Lung microvascular endothelial cell (primary cell): ENCODE measurements around the gene B4GALT6. TPM values are rescaled to one million over a fixed set of nuclear protein-coding genes. Genes with fewer than 3 reads are reported as not detected.
A peak's percentile ranks its signal among the peaks of the same experiment; 100 is the strongest.

ENCODE experiments used
- DNase-seq, 2 donors: peaks; one replicate each; pipeline versions ENCODE4 v3.0.0 to v3.0.0-alpha.2; 2010; ENCODE audit warnings: low read depth in 2 of 2
- total RNA-seq: library from RNA; depleted of rRNA; stranded (reverse); fragments of >200 nt; gene quantifications from 2 replicates; pipeline ENCODE4 v1.2.1, GENCODE V29; 2014

The B4GALT6 gene
- total RNA-seq, 1 donor from 2014 or later, result 4.4 TPM

DNA sequence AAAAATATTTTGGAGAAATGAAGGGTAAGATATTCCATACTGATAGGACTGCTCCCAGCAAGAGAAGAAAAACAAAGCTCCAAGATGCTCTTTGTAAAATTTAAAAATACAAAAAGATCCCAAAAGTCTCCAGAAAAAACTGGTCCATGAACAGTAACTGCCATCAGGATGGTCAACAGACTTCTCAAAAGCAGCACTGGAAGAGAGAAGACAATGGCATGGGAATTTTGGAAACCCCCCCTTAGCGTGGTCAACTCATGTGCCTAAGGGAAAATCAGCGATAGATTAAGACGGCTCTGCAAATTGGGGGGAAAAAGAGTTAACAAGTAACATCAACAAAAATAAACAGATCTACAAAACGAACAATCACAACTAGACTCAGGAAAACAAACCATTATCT, 23.6 kb downstream of the B4GALT6 start:
- no peak for DNase-seq

DNA sequence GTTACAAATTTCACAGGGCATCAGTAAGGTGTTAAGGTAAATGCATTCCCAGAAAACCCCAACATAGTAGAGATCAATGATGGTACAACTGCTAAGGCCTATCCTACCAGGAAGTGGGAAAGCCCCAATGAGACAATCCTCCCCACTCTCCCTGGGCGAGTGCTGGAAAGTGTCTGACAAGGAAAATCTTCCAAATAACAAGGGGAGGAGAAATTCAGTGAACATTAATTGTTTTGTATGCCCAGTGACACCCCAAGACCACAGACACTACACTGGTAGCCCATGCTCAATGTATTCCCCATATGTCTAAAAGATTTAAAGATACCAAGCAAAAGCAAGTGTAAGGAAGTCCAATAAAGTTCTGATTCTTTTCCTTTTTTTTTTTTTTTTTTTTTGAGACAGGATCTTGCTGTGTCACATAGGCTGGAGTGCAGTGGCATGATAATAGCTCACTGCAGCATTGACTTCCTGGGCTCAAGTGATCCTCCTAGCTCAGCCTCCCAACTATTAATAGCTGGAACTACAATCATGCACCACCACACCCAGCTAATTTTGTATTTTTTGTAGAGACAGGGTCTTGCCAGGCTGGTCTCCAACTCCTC, 24.7 kb downstream of the B4GALT6 start:
- DNase-seq, result no peak

DNA sequence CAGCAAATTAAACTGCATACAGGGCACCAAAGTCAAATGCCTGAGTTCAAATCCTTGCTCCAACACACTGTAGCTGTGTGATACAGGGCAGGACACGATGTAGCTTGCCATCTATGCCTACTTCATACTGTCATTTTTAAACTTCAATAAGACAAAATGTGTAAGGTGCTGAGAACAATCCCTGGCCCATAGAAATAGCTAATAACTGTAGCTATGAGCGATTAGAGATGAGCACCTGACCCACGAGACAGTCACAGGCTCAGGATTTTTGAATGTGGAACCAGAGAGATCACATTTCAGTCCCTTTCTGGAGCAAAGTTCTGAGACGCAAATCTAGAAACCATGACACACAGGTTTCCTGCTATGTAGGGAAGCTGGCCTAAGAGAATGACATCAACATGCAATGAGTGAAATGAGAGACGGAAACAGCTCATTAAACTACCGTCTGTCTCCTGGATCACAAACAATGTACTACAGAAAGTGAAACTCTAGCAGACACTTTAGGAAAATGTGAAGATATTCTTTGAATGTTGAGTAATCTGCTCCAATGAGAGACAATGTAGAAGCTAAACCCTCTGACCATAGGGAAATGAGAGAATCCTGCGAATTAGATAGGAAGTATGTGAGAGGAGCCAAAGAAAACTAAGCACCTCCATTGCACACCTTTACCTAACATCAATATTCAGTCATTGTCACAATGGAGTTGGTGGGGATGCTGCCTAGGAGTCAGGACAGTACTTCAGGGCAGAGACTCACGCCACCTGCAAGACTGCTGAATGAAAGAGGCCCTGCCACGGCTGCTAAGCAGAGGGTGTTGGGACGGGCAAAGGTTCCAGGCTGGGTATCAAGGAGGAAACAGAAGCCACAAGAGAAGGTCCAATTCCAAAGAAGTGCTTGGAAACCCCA, 25.5 kb downstream of the B4GALT6 start:
- peak; percentile 68 to 96 for DNase-seq

DNA sequence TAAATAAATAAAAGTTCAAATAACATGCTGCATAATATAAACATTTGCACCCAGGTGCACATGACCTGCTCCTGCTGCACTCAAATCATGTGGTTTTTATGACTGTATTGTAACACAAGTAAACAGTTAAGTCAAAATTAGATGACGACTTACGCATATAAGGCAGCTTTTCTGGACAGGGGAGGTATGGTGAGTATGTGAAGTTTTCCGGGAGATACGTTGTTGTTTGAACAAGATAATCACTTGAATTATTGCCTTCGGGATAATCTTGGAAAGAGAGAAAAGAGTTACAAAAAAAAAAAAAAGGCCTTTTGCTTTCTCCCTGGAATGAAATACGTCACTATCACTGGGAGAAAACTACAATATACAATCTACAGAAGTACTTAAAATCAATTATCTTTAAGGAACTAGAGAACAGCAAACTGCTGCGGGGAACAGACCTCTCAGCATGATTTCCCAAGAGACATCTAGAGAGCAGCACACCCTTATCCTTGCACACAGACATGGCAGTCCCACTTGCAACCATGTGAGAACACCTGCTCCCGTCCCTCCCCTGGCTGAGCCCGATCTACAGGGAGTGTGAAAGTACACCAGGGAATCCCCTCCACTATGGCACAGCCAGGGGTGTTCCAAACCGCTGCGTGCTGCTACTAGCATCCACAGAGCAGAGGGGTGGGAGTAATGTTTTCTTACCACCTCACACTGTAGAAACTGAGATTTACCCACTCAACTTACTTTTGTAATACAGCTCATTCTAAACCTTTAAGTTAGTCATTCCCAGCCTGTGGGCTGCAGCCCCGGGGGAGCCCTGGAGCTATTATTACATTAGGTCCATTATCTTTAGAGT, 26.3 kb downstream of the B4GALT6 start:
- no peak for DNase-seq

DNA sequence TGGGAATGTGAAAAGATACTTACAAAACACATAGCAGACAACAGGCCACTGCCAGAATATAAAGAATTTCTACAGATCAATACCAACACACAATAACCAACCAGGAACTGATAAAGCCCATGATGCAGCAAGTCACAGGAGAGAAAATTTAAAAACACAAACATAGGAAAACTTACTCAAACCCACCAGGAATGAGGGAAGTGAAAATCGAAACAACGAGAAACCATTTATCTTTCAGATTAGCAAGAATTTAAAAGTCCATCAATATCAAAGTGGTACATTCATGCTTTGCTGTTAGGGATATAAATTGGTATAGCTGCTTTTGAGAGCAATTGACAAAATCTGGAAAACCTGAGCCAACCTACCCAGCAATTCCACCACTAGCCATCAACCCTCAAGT, 27.6 kb downstream of the B4GALT6 start:
- no peak for DNase-seq

DNA sequence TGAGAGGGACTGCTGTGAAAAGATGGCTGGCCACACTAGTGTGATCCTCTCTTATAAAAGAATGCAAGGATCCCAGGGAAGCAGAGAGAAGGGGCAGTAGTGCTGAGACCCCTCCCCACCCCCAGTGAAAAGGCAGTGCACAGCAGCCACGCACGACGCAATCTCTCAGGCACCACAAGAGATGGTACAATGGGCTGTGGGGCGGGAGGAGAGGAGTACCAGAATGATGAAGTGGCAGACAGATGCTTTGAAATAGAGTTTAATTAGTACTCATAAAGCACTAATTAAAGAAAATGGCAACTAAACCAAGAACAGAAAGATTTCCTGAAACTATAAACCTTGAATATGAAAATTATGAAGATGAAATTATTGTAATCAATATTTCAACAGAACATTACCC, 29.0 kb downstream of the B4GALT6 start:
- DNase-seq, result no peak

DNA sequence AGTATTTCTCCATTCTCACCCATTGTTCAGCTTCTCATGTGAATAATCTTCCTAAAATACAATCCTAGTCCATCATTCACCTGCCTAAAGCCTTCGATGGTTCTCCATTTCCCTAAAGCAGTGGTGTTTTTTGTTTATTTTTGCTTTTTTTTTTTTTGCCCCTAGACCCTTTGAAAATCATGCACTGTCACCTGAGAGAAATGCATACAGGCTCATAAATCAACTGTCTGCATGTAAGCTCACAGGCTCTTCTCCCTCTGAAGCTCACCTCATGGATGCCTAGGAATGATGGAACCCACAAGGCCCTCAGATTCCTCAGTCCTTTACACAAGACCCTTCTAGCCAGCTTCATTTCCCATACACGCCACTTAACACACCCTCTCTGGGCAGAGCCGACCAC, 31.5 kb downstream of the B4GALT6 start:
- DNase-seq, result no peak

DNA sequence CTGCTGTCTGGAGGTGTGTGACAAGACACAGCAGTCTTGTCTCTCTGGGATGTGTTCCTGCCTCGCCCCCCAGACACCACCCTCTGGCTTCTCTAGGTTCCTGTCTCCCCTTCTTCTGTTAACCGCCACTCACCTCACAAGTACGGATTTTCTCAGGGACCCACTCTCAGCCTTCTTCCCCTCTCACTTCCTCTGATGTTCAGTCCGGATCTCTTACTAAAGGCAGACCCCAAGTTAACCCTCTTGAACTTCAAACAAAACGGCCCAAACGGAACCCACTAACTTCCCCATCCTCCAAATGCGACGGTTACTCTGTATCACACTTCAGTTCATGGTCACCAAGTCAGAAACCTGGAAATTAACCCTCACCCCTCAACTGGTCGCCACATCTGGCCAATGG, 32.0 kb downstream of the B4GALT6 start:
- DNase-seq, result no peak

DNA sequence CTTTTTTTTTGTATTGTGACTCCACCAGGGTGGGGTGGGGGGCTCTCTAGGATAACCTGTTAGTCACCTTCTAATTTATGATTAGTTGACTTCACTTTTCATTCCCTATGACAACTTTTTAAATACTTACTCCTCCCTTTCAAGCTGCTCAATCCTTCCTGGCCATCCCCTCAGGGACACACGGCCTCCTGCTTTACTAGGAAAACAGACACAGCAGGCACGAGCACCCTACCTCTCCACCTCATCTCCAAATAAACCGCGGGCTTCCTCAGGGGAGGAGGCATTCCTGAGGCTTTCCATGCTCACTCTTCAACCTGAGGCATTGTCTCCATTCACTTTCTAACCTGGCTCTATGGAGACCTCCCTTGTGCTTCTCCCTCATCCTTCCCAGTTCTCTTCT, 33.0 kb downstream of the B4GALT6 start:
- DNase-seq, result no peak

DNA sequence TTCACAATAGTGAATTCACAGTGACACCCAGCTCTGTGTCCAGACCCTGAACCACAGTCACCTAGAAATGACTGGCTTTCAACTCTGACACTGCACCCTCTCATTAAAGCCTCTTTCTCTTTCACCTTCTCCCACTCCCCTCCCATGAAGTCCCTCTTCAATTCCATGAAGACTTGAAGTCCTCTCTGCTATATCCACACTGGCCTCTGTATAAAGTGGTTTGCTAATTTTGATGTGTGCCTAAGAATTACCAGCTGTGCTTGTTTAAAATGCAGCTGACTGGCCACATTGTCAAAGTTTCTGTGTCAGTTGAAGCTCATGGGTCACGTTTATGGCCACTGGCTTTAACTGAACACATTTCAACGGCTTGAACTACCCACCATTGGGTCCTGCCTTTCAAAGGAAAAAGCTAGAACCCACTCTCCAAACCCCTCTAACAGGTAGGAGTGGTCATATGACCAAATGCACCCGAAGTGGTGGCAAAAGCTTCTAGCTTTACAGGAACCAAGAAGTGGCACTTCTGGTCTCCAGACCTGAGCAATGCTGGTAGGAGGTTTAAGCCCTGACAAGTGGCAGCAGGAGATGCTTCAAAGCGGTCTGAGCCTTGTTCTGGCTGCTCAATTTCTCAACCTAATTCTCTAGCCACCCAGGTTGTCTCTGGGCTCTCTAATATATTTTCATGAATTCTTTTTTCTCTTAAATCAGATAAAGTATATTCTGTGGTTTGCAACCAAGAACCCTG, 34.2 kb downstream of the B4GALT6 start:
- no peak for DNase-seq

DNA sequence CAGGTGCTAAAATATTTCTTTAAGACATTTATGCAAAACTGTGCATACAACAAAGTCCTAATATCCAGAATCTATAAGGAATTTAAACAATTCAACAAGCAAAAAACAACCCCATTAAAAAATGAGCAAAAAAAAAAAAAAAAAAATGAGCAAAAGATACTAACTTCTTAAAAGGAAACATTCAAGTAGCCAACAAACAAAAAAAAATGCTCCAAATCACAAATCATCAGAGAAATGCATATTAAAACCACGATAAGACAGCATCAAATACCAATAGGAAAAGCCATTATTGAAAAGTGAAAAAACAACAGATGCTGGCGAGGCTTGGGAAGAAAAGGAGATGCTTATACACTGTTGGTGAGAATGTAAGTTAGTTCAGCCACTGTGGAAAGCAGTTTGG, 34.9 kb downstream of the B4GALT6 start:
- DNase-seq, result no peak

DNA sequence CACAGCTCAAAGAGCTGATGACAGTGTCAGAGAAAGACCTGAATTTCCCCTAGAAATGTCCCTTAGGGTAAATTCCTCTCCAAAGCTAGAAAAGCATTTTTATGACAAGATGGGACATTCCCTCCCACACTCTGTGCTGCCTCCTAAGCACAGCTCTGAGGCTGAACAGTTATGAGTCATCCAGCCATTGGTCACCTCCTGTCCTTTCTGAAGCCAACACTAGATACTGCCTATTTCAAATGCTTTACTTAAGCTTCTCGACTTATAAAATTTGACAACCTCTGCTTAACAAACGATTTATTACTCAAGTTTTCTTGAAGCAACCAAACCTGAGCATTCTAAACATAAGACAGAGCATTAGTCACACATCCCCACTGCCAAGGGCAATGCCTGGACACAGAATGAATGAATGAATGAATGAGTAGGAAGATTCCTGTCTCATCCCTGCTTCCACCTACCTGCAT, 35.4 kb downstream of the B4GALT6 start:
- DNase-seq, result peak; percentile 37 to 71

DNA sequence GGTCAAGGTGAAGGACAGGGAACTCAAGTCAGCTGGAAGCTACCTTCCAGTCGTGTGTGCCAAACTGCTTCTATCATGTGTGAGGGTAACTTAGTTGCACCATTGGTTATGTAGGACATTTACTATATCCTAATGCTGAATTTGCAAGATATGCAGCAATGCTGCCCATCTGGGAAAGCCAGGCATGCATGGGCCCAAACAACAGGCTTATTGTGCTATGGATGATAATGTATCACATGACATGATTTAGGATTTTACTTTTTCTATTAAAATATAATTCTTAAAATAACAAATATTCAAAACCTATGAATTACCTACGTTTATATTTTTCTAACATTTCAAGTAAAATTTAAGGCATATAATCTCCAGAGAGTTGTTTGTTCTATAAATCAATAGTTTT, 35.9 kb downstream of the B4GALT6 start:
- no peak for DNase-seq

DNA sequence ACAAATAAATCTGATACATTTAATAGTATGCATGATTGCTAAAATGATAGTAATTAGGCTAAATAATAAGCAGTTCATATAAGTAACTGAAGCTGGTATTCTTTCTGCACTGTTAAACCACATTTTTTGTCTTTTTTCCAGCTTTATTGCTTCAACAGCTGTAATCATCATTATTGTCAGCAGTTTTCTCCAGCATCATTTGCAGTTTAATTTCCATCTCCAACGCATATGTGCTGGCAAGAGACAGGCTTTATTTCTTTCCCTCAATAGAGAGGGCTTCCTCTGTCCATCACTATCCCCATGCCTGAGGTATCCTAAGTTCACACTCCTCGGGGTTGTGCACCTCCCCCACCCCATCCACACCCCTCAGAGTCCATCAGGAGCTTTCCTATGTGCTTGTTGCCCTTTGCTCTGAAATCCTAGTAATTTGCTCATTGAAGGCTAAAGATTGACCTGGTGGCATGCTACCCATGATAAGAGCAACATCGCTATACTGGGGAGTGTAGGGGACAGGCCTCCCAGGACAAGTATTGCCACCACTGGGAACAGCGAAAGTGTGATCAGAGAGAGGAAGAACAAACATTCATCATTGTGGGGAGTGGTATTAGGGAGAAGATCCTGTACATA, 37.1 kb downstream of the B4GALT6 start:
- DNase-seq, result no peak

DNA sequence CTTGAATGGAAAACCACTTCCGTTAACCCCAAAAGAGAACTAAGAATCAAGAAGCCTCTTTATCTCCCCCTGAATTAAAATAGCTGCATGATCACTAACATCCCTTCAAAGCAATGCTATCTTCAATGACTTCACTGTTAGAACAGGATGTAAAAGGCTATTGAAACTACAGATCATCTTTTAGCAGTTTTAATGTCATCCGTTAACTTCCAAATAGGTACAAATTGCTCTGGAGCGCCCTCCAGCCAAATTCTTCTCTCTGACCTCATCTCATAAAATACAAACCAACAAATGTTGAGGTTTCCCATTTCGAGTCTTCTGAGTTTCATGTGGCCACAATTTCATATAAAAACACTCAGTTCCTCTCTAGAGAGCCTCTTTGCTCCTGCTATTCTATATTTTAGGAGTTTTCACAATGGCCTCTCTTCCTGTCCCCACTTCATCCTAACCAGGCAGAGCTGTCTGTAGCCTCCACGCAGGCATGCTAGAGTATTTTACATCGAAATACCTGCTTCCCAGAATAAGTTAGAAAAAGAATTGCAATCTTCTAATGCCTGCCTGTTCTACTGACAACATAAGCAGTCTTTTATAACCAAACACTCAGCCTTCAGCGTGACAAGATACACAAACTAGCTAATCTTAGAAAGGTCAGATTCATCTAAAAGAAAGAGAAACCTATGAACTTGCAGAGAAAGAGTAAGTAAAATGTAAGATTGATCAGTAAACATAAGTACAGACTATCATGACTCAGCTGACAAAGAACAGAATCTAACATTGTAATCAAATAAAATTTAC, 37.9 kb downstream of the B4GALT6 start:
- no peak for DNase-seq

DNA sequence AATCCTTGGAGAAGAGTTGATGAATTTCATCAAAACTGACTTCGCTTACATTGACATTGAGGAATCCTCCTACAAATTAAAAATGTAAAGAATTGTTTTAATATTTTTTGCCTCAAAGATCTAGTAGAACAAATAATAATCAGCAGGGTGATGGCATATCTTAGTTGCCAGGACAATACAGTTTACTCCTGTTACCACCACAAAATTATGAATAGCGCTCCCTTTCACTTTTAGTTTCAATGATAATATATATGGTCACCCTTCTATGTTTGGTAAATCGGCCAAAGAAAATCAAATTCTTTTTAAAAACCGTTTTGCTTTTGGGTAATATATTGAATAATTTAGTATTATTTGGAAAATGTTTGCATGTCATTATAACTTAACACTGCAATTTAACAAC, 39.0 kb downstream of the B4GALT6 start:
- no peak for DNase-seq

DNA sequence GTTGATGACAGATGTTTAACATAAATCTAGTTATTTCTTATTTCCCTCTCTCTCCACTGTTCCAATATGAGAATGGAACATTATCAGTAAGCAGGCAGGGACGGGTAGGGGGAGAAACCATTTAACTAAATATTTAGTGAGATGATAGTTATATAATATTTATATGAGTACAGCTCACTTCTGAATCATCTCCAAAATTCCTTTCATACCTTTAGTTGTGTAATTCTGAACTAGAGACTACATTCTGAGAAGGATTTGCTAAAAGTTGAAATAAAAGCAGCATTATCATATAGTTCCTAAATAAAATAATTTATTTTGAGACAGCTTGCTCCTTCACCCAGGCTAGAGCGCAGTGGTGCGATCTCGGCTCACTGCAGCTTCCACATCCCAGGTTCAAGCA, 41.4 kb downstream of the B4GALT6 start:
- no peak for DNase-seq

DNA sequence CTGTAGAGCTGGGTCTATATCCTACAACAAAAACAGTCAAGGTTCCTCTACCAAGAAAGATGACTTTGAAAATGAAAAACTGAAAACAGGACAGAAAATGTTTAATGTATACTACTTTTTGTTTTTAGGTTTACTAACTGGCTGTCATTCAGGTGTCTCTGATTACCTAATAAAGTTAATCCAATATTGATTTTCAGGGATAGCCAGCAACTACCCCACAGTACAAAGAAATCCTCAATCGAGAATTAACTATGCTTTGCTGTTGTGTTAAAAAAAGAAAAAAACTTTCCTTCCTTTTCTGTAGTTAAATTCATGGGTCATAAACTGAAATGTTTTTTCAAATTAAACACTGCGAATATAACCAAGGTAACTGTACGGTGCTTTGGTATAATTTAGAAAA, 46.9 kb downstream of the B4GALT6 start:
- DNase-seq, result no peak

DNA sequence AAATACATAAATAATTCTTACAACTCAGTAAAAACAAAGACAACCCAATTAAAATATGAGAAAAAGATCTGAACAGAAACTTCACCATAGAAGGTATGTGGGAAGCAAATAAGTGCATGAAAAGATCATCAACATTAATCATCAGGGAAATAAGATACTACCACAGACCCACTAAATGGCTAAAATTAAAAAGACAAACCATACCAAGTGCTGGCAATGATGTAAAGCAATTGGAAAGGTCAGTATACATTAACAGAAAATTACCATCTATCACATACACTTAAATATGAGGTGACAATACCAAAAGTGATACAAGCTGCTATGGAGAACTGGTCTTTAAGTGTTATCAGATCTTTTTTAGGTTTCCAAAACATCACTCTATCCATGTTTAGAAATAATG, 48.0 kb downstream of the B4GALT6 start:
- no peak for DNase-seq

DNA sequence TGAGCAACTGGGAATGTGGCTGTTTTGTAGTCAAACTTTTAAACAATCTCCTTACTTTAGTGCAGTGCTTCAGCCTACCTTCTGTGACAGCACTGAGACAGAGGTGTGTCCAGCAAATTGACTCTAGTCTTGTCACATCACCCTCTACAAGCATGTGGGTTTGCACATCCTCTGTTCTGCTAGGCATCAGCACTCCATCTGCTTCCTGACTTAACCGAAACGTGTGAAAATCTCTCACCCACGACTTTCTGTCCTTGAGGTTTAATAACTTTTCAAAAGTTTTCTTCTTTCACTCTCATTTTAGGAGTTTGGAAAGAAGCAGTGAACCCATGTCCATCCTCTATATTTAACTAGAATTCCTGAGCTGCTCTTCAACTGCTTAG, 50.1 kb downstream of the B4GALT6 start:
- no peak for DNase-seq
